Left forelimb (tissue), 1 donor: ENCODE results near the gene ZNF557.

Experiments
- DNase-seq: peaks from one replicate; pipeline ENCODE4 v3.0.0-alpha.2; 2018; ENCODE audit warnings: low spot score

ZNF557 gene

GRCh38 chr19:7126132-7126531 lies 56.6 kb downstream of the ZNF557 start:
- no peak for DNase-seq

GRCh38 chr19:7130043-7130442 lies 60.5 kb downstream of the ZNF557 start:
- DNase-seq, result no peak

DNA sequence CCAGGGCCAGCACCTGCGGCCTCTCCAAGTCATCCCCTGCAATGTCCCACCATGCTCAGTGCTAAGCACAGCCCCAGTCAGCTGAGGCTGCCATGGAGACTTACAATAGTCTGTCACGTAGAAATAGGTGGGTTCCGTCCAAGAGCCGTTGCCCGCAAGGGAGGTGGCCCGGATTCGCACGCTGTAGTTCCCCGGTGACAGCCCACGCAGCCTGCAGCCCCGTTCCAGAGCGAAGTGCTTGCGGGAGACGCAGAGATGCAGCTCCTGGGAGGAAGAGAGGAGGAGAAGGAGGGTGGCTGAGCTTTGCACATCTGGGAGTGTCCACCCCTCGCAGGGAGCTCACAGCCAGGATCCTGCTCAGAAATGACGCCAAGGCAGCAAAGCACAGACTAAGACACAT lies 62.6 kb downstream of the ZNF557 start:
- DNase-seq, result no peak

DNA sequence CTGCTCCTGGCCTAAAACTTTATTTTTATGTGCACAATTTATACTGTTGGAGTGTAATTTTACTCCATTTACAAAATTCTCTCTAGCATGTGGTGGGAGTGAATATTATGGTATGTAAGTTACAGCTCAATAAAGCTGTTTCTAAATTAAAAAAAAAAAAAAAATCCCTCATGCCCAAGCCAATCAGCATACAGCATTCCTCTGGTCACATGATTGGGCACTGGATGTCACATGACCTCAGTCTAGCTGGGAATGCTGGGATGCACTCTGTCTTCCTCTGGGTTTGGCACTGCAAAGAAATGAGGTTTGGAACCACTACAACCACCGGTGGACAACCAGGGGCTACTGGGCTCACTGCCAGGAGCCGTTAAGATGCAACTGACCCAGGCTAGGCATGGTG lies 67.6 kb downstream of the ZNF557 start:
- no peak for DNase-seq
